H9 (cell line): ENCODE data around the gene SLC22A2. TPM values are rescaled to one million over a fixed set of nuclear protein-coding genes. Genes with fewer than 3 reads are reported as not detected.

Experiments used
- DNase-seq: peaks from one replicate; pipeline ENCODE4 v3.0.0-alpha.2; 2017
- H2AFZ ChIP-seq: one replicate; pipeline ENCODE4 v1.6.1; 2013; ENCODE audit warnings: mild to moderate bottlenecking, low read length, control low read depth, moderate library complexity
- H2AK5ac ChIP-seq: 2 replicates; pipeline ENCODE4 v1.6.1; 2013; ENCODE audit warnings: low read length, control low read depth, mixed read lengths; ENCODE audit not compliant: insufficient read length
- H2BK120ac ChIP-seq: one replicate; pipeline ENCODE4 v1.6.1; 2013; ENCODE audit warnings: low read depth, mild to moderate bottlenecking, low read length, control low read depth, inconsistent platforms; ENCODE audit not compliant: poor library complexity, severe bottlenecking
- H2BK12ac ChIP-seq: 2 replicates; pipeline ENCODE4 v1.6.1; 2013; ENCODE audit warnings: low read length, control low read depth, mixed read lengths, low read depth; ENCODE audit not compliant: insufficient read length
- H2BK15ac ChIP-seq: 2 replicates; pipeline ENCODE4 v1.6.1; 2013; ENCODE audit warnings: low read depth, low read length, control low read depth
- H2BK20ac ChIP-seq: one replicate; pipeline ENCODE4 v1.6.1; 2013; ENCODE audit warnings: low read depth, mild to moderate bottlenecking, low read length, control low read depth, inconsistent platforms; ENCODE audit not compliant: poor library complexity, severe bottlenecking
- H2BK5ac ChIP-seq: 2 replicates; pipeline ENCODE4 v1.6.1; 2013; ENCODE audit warnings: low read length, control low read depth, mixed read lengths; ENCODE audit not compliant: insufficient read length
- H3K14ac ChIP-seq: 2 replicates; pipeline ENCODE4 v1.6.1; 2013; ENCODE audit warnings: low read length, control low read depth; ENCODE audit not compliant: insufficient read depth
- H3K18ac ChIP-seq: 2 replicates; pipeline ENCODE4 v1.6.1; 2013; ENCODE audit warnings: low read depth, mild to moderate bottlenecking, mixed read lengths, low read length, control low read depth; ENCODE audit not compliant: insufficient read length
- H3K23ac ChIP-seq: 2 replicates; pipeline ENCODE4 v1.6.1; 2013; ENCODE audit warnings: low read length, control low read depth, mixed read lengths, low read depth; ENCODE audit not compliant: insufficient read length
- H3K23me2 ChIP-seq: 2 replicates; pipeline ENCODE4 v1.6.1; 2013; ENCODE audit warnings: low read depth, mild to moderate bottlenecking, mixed read lengths, low read length, control low read depth; ENCODE audit not compliant: insufficient read length, poor library complexity, severe bottlenecking
- H3K27ac ChIP-seq: 2 replicates; pipeline ENCODE4 v1.5.1; 2013; ENCODE audit warnings: low read length, control low read depth, mixed read lengths, low read depth; ENCODE audit not compliant: insufficient read length
- H3K27me3 ChIP-seq: 2 replicates; pipeline ENCODE4 v1.6.1; 2013; ENCODE audit warnings: low read length, control low read depth, inconsistent platforms; ENCODE audit not compliant: insufficient read depth
- H3K4ac ChIP-seq: 2 replicates; pipeline ENCODE4 v1.6.1; 2013; ENCODE audit warnings: low read depth, mild to moderate bottlenecking, control low read depth, inconsistent platforms, low read length, moderate library complexity
- H3K4me1 ChIP-seq: 2 replicates; pipeline ENCODE4 v1.6.1; 2013; ENCODE audit warnings: low read length, control low read depth, inconsistent platforms; ENCODE audit not compliant: insufficient read depth
- H3K4me2 ChIP-seq: 2 replicates; pipeline ENCODE4 v1.6.1; 2013; ENCODE audit warnings: low read length, control low read depth, mixed read lengths; ENCODE audit not compliant: insufficient read length, insufficient read depth
- H3K56ac ChIP-seq: 2 replicates; pipeline ENCODE4 v1.6.1; 2013; ENCODE audit warnings: low read depth, mild to moderate bottlenecking, mixed read lengths, low read length, control low read depth; ENCODE audit not compliant: insufficient read length
- H3K79me1 ChIP-seq: 2 replicates; pipeline ENCODE4 v1.6.1; 2013; ENCODE audit warnings: low read depth, mild to moderate bottlenecking, moderate library complexity, low read length, control low read depth, inconsistent platforms; ENCODE audit not compliant: insufficient read depth, poor library complexity, severe bottlenecking
- H3K79me2 ChIP-seq: 2 replicates; pipeline ENCODE4 v1.6.1; 2013; ENCODE audit warnings: low read length, control low read depth, inconsistent platforms; ENCODE audit not compliant: insufficient read depth
- H3K9ac ChIP-seq: 2 replicates; pipeline ENCODE4 v1.6.1; 2013; ENCODE audit warnings: low read length, control low read depth, mixed read lengths; ENCODE audit not compliant: insufficient read length; ENCODE audit errors: extremely low read depth
- H3K9me3 ChIP-seq: one replicate; pipeline ENCODE4 v1.6.1; 2013; ENCODE audit warnings: low read depth, low read length, inconsistent platforms; ENCODE audit not compliant: control insufficient read depth
- H3T11ph ChIP-seq: one replicate; pipeline ENCODE4 v1.6.1; 2013; ENCODE audit warnings: mild to moderate bottlenecking, low read length, control low read depth, inconsistent platforms
- H4K20me1 ChIP-seq: one replicate; pipeline ENCODE4 v1.6.1; 2013; ENCODE audit not compliant: control insufficient read depth, insufficient read length, insufficient read depth
- H4K5ac ChIP-seq: 2 replicates; pipeline ENCODE4 v1.6.1; 2013; ENCODE audit warnings: low read depth, mild to moderate bottlenecking, mixed read lengths, low read length, control low read depth; ENCODE audit not compliant: insufficient read length
- H4K8ac ChIP-seq: replicated peaks from 2 replicates; pipeline ENCODE4 v1.6.1; 2013; ENCODE audit warnings: low read length, control low read depth, mixed read lengths, low read depth; ENCODE audit not compliant: insufficient read length
- H4K91ac ChIP-seq: 2 replicates; pipeline ENCODE4 v1.6.1; 2013; ENCODE audit warnings: low read depth, mild to moderate bottlenecking, moderate library complexity, mixed read lengths, low read length, control low read depth; ENCODE audit not compliant: insufficient read length
- H3K27ac Mint-ChIP-seq, 3 experiments: 2 replicates in 2 of 3; 3 replicates in 1 of 3; pipeline ENCODE4 v1.8.0; 2020 to 2021; ENCODE audit warnings: mixed read lengths in 3 of 3, mild to moderate bottlenecking in 1 of 3, moderate library complexity in 1 of 3
- H3K27me3 Mint-ChIP-seq: 2 replicates; pipeline ENCODE4 v1.8.0; 2021; ENCODE audit warnings: low read depth, mild to moderate bottlenecking, moderate library complexity, mixed read lengths
- H3K36me3 Mint-ChIP-seq, 3 experiments: 2 replicates in 2 of 3; 3 replicates in 1 of 3; pipeline ENCODE4 v1.8.0; 2020 to 2021; ENCODE audit warnings: low read depth in 3 of 3, mixed read lengths in 3 of 3; ENCODE audit not compliant: insufficient read depth in 1 of 3
- H3K4me1 Mint-ChIP-seq, 2 experiments: 2 replicates each; pipeline ENCODE4 v1.8.0; 2020; ENCODE audit warnings: mixed read lengths in 2 of 2
- H3K4me3 Mint-ChIP-seq, 2 experiments: 2 replicates in 1 of 2; 3 replicates in 1 of 2; pipeline ENCODE4 v1.8.0; 2020 to 2021; ENCODE audit warnings: mild to moderate bottlenecking in 2 of 2, mixed read lengths in 2 of 2, moderate library complexity in 1 of 2
- H3K9me3 Mint-ChIP-seq, 2 experiments: 2 replicates in 1 of 2; 3 replicates in 1 of 2; pipeline ENCODE4 v1.8.0; 2020; ENCODE audit warnings: mild to moderate bottlenecking in 2 of 2, mixed read lengths in 2 of 2, moderate library complexity in 1 of 2
- WGBS: extraction: QIAGEN DNeasy Blood & Tissue Kit; methylation state at CpG from one replicate; pipeline ENCODE4 v1.1.7; 2013; ENCODE audit warnings: missing lambda C conversion rate, low lambda C conversion rate, mixed read lengths; ENCODE audit not compliant: insufficient read length; ENCODE audit errors: extremely low coverage; 5-methylcytosine and 5-hydroxymethylcytosine counted together
- total RNA-seq: library from RNA; stranded (reverse); gene quantifications from 2 replicates; pipeline ENCODE4 v1.2.1, GENCODE V29; 2021
- TF ChIP-seq, protein P1 (sequence below): fragments of 200-600 bp; sonication (generic); conservative IDR thresholded peaks from 3 replicates; pipeline ENCODE4 v1.8.0; 2021; ENCODE audit warnings: antibody characterized with exemption, mild to moderate bottlenecking

SLC22A2 gene
- total RNA-seq, 1 experiment from 2014 or later, result 1.0 TPM

DNA sequence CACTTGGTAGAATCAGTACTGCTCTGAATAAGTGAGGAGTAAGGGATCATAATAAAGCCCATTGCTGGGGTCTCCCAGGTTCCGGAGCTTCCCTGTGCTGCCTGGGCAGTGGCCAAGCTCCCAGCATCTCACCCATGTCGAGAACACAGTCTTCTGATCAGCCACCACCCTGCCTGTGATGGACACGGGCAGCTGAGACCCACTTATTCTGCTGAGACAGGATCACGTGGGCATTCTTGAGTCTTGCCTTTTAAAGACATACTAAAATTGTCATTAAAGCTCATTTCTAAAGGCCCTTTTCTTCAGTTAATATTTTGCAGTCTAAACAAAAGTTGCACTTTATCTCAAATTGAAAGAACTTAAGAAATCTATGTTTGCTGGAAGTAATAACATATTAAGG is 42.7 kb upstream of the SLC22A2 start:
- no peak overlapping the region for H3K56ac ChIP-seq
- no peak overlapping the region for H4K91ac ChIP-seq
- no peak overlapping the region for H2BK5ac ChIP-seq
- peaks cover 1% of the 10 kb centered on the region; the same call in 1 of the 2 replicates for H3K27me3 Mint-ChIP-seq
- H3K4ac ChIP-seq, result no peak overlapping the region
- H3K4me3 Mint-ChIP-seq, result no peak overlapping the region
- no peak overlapping the region for H3K27ac ChIP-seq
- no peaks in the 10 kb centered on the region for H3K79me2 ChIP-seq
- H2BK20ac ChIP-seq, result no peak overlapping the region
- no peak overlapping the region for H2BK120ac ChIP-seq
- no peak overlapping the region for H3K27ac Mint-ChIP-seq
- H3K9me3 Mint-ChIP-seq, result peaks cover 22 to 25% of the 10 kb centered on the region in 2 experiments
- H2AK5ac ChIP-seq, result no peak overlapping the region
- H3K9ac ChIP-seq, result no peak overlapping the region
- H3K9me3 ChIP-seq, result no peaks in the 10 kb centered on the region
- H4K5ac ChIP-seq, result no peak overlapping the region
- peaks cover 12 to 25% of the 10 kb centered on the region in 2 experiments for H3K4me1 Mint-ChIP-seq
- peaks cover 2% of the 10 kb centered on the region; the same call in 1 of the 2 replicates for H3K4me1 ChIP-seq
- no peak overlapping the region for H2BK12ac ChIP-seq
- no peak overlapping the region for H3T11ph ChIP-seq
- no peak overlapping the region for H3K4me2 ChIP-seq
- H3K23ac ChIP-seq, result no peak overlapping the region
- no peaks in the 10 kb centered on the region for H3K79me1 ChIP-seq
- H3K36me3 Mint-ChIP-seq, result peaks cover 11 to 27% (median 14%) of the 10 kb centered on the region in 3 experiments
- H3K23me2 ChIP-seq, result peaks cover 4% of the 10 kb centered on the region
- no peak overlapping the region for H3K18ac ChIP-seq
- DNase-seq, result no peak
- no peaks in the 10 kb centered on the region for H3K27me3 ChIP-seq
- TF ChIP-seq, protein P1, sequence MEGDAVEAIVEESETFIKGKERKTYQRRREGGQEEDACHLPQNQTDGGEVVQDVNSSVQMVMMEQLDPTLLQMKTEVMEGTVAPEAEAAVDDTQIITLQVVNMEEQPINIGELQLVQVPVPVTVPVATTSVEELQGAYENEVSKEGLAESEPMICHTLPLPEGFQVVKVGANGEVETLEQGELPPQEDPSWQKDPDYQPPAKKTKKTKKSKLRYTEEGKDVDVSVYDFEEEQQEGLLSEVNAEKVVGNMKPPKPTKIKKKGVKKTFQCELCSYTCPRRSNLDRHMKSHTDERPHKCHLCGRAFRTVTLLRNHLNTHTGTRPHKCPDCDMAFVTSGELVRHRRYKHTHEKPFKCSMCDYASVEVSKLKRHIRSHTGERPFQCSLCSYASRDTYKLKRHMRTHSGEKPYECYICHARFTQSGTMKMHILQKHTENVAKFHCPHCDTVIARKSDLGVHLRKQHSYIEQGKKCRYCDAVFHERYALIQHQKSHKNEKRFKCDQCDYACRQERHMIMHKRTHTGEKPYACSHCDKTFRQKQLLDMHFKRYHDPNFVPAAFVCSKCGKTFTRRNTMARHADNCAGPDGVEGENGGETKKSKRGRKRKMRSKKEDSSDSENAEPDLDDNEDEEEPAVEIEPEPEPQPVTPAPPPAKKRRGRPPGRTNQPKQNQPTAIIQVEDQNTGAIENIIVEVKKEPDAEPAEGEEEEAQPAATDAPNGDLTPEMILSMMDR, result no peak
- WGBS, result no CpG with 5 or more reads among the region's 4 CpGs
- H2AFZ ChIP-seq, result no peak overlapping the region
- H2BK15ac ChIP-seq, result no peak overlapping the region
- H4K8ac ChIP-seq, result no peak overlapping the region
- H4K20me1 ChIP-seq, result no peaks in the 10 kb centered on the region
- H3K14ac ChIP-seq, result no peak overlapping the region
